Colonic mucosa (tissue), 4 donors: ENCODE results near the gene KDM4B. TPM values are rescaled to one million over a fixed set of nuclear protein-coding genes. Genes with fewer than 3 reads are reported as not detected.

Experiments used
- DNase-seq: peaks from one replicate; pipeline ENCODE4 v3.0.0-alpha.2; 2020
- H3K27ac ChIP-seq: fragments of 200-600 bp; one replicate; pipeline ENCODE4 v1.8.0; 2021
- H3K27me3 ChIP-seq: fragments of 200-600 bp; one replicate; pipeline ENCODE4 v1.8.0; 2021
- H3K36me3 ChIP-seq: fragments of 200-600 bp; one replicate; pipeline ENCODE4 v1.8.0; 2021
- H3K4me1 ChIP-seq: fragments of 200-600 bp; one replicate; pipeline ENCODE4 v1.8.0; 2021; ENCODE audit warnings: mild to moderate bottlenecking
- H3K4me3 ChIP-seq: fragments of 200-600 bp; one replicate; pipeline ENCODE4 v1.8.0; 2021
- H3K9ac ChIP-seq, 2 donors: one replicate each; pipeline ENCODE4 v1.7.0; 2013; ENCODE audit warnings: control low read depth in 2 of 2, low read depth in 2 of 2, low read length in 2 of 2
- H3K9me3 ChIP-seq: fragments of 200-600 bp; one replicate; pipeline ENCODE4 v1.8.0; 2021
- intact Hi-C: fragments of 100-400 bp; cut with DNase I; formaldehyde crosslinking; loops from one replicate; pipeline ENCODE4 v1.14.1; 2022
- total RNA-seq, 2 donors: library from RNA; stranded (reverse); fragmentation: NEBNext Ultra II Directional in 1 of 2; extraction: Animal tissue kit (Norgen Biotek cat#: 25700) in 1 of 2; gene quantifications; one replicate each; pipeline ENCODE4 v1.2.1, GENCODE V29; 2021
- TF ChIP-seq, protein P1 (sequence below): fragments of 200-600 bp; IDR thresholded peaks from one replicate; pipeline ENCODE4 v1.8.0; 2022; ENCODE audit warnings: antibody characterized with exemption, mild to moderate bottlenecking
- donor health status: healthy.
- donor health status: DM: no; HTN: no; CAD: no.
- donor health status: DM: no; HTN: no; CAD: no.

The KDM4B gene
- total RNA-seq, 2 donors from 2014 or later, result 35.2 to 52.9 TPM

DNA sequence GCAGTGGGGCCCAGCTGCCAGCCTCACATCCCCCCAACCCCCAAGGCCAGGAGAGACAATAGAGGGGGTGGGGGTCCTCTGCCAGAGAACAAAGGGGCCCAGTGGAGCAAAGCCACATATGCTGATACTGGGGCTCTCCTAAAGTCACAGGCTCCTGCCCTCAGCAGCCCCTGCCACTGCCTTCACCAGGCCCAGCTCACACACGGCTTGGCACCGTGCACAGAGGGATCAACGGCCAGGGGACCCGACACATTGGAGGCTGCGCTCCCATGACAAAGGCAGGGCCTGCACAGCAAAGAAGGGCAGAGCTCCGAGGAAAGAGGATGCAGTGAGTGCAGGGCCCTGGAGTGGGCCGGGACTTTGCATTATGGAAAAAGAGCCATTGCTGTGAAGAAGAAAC lies 146.4 kb downstream of the KDM4B start:
- Histone ChIP-seq H3K4me1 (no peaks in the 10 kb centered on the region), H3K27me3 (no peaks in the 10 kb centered on the region), H3K4me3 (no peak overlapping the region), H3K9ac (no peak overlapping the region), H3K27ac (no peak overlapping the region), H3K9me3 (no peaks in the 10 kb centered on the region), H3K36me3 (no peaks in the 10 kb centered on the region)
- intact Hi-C loops, result no loop called here
- no peak for DNase-seq
- TF ChIP-seq, protein P1, sequence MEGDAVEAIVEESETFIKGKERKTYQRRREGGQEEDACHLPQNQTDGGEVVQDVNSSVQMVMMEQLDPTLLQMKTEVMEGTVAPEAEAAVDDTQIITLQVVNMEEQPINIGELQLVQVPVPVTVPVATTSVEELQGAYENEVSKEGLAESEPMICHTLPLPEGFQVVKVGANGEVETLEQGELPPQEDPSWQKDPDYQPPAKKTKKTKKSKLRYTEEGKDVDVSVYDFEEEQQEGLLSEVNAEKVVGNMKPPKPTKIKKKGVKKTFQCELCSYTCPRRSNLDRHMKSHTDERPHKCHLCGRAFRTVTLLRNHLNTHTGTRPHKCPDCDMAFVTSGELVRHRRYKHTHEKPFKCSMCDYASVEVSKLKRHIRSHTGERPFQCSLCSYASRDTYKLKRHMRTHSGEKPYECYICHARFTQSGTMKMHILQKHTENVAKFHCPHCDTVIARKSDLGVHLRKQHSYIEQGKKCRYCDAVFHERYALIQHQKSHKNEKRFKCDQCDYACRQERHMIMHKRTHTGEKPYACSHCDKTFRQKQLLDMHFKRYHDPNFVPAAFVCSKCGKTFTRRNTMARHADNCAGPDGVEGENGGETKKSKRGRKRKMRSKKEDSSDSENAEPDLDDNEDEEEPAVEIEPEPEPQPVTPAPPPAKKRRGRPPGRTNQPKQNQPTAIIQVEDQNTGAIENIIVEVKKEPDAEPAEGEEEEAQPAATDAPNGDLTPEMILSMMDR, result no peak

DNA sequence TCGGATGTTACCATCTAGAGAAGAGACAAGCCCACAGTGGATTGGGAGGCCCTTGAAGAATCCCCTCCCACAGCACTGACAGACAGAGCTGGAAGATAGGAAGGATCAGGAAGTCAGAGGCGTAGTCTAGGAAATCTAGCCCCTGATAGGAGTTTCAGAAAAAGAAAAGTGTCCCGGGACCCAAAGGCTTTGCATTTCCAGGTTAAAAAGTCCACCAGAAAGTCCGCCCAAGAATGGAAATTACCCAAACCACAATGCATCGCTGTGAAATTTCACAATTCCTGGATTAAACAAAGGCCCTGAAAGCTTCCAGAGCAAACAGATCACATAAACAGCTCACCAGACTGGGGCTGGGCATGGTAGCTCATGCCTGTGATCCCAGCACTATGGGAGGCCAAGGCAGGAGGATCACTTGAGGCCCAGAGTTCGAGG lies 146.9 kb downstream of the KDM4B start:
- no peak for DNase-seq
- TF ChIP-seq, protein P1, result no peak
- Histone ChIP-seq H3K27me3 (no peaks in the 10 kb centered on the region), H3K27ac (no peak overlapping the region), H3K36me3 (no peaks in the 10 kb centered on the region), H3K4me3 (no peak overlapping the region), H3K9me3 (no peaks in the 10 kb centered on the region), H3K9ac (no peak overlapping the region), H3K4me1 (no peaks in the 10 kb centered on the region)
- intact Hi-C loops, result no loop called here

DNA sequence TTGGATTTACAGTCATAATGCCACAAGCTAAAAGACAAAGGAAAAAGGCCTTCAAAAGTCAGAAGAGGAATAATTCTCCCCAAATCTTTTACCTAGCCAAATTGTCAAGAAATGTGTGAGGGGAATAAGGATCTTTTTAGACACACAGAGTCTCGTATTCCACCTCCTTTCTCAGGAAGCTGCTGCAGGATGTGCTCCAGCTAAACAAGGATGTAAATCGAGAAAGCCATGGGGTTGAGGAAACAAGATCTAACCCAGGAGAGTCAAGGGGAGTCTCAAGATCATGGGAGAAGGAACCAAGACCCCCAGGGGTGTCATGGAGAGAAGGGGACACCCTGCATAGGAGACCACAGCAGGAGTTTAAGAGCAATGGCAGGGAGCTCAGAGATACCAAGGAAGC lies 147.4 kb downstream of the KDM4B start:
- intact Hi-C loops, result no loop called here
- H3K9ac ChIP-seq, result no peak overlapping the region
- DNase-seq, result no peak
- no peaks in the 10 kb centered on the region for H3K9me3 ChIP-seq
- H3K4me3 ChIP-seq, result no peak overlapping the region
- TF ChIP-seq, protein P1, result no peak
- no peaks in the 10 kb centered on the region for H3K27me3 ChIP-seq
- H3K36me3 ChIP-seq, result no peaks in the 10 kb centered on the region
- H3K27ac ChIP-seq, result no peak overlapping the region
- H3K4me1 ChIP-seq, result no peaks in the 10 kb centered on the region

DNA sequence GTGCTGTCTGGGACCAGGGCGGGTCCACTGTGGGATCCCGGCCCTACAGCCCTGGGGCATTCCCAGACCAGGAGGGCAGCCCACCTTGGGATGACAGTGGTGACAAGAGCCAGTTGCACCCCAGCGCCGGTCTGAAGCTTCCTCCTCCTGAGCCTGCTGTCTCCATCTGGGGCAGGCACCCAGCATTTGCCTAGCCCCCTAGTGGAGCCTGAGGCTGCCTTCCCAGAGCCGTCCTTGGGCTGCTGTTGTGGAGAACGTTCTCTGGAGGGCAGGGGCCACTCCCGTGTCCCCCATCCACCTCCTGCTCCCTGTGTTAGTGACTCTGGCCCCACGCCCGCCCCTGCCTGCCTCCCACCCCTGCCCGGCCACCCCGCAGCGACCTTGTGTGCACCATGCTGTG lies 148.5 kb downstream of the KDM4B start:
- Histone ChIP-seq H3K27me3 (no peaks in the 10 kb centered on the region), H3K36me3 (no peaks in the 10 kb centered on the region), H3K4me3 (no peak overlapping the region), H3K4me1 (no peaks in the 10 kb centered on the region), H3K9me3 (no peaks in the 10 kb centered on the region), H3K9ac (no peak overlapping the region), H3K27ac (no peak overlapping the region)
- TF ChIP-seq, protein P1, result no peak
- intact Hi-C loops, result no loop called here
- no peak for DNase-seq

DNA sequence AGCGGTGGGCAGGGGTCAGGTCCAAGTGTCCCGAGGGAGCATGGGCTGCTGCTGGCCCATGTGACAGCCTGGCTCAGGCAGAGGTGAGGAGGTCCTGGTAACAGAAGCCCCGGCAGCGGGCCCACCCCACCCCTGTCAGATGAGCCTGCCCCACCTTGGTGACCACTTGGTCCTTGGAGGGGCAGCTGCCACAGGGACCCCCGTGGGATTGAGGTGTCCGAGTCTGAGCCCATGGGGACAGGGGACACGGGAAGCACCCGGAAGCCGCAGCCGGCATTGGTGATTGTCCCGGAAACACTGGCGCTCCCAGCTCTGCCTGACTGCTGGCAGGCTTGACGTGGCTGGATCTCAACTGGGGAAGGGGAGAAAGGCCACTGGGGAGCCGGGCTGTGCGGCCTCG lies 149.1 kb downstream of the KDM4B start:
- Histone ChIP-seq H3K4me1 (no peaks in the 10 kb centered on the region), H3K9me3 (no peaks in the 10 kb centered on the region), H3K4me3 (no peak overlapping the region), H3K36me3 (no peaks in the 10 kb centered on the region), H3K9ac (no peak overlapping the region), H3K27me3 (no peaks in the 10 kb centered on the region), H3K27ac (no peak overlapping the region)
- no peak for DNase-seq
- TF ChIP-seq, protein P1, result no peak
- intact Hi-C loops, result no loop called here
